NCI-H774 (cell line): ENCODE data around the gene SLC12A3.
"Not testable (repeated sequence)": the region's sequence is repeated elsewhere in the genome, so short reads cannot be mapped to it uniquely, and the experiment has no call there.

Source experiments
- DNase-seq: peaks from one replicate; lab custom pipeline; 2025; lab: John Stamatoyannopoulos, UW

Gene SLC12A3

GRCh38 chr16:56919099-56919800, 54.2 kb downstream of the SLC12A3 start:
- no peak for DNase-seq

GRCh38 chr16:56921571-56921970, 56.6 kb downstream of the SLC12A3 start:
- no peak for DNase-seq

DNA sequence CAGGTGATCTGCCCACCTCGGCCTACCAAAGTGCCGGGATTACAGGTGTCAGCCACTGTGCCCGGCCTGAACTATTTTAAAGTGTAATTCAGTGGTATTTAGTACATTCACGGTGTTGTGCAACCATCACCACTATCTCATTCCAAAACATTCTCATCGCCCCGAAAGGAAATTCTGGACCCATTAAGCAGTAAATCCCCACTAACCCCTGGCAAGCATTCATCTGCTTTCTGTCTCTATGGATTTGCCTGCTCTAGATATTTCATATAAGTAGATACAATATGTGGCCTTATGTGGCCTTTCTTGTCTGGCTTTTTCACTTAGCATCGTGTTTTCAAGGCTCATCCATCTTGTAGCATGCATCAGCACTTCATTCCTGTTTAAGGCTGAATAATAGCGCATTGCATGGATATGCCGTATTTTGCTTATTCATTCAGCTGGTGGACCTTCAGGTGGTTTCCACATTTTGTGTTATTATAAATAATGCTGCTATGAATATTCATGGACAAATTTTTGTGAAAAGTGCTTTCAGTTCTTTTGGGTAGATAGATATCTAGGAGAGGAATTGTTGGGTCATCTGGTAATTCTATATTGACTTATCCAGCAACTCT, 58.6 kb downstream of the SLC12A3 start:
- no peak for DNase-seq

DNA sequence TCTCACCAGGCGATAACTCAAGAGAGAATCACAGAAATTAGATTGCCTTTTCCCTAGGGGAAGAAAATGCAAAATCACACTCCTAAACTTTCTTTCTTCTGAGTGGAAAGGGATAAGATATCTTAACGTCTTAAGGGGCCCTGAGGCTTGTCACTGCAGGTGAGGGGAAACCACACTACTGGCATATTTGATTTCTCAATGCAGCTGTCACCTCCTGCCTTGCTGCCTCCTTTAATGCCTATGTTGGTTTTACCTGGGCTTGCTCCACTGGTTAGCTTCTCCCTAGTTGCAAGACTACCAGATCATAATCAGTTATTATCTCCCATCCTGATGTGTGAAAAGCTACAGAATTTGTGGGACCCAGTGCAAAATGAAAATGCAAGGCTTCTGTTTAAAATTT, 62.5 kb downstream of the SLC12A3 start:
- DNase-seq: no peak

GRCh38 chr16:56929639-56930038, 64.6 kb downstream of the SLC12A3 start:
- no peak for DNase-seq

DNA sequence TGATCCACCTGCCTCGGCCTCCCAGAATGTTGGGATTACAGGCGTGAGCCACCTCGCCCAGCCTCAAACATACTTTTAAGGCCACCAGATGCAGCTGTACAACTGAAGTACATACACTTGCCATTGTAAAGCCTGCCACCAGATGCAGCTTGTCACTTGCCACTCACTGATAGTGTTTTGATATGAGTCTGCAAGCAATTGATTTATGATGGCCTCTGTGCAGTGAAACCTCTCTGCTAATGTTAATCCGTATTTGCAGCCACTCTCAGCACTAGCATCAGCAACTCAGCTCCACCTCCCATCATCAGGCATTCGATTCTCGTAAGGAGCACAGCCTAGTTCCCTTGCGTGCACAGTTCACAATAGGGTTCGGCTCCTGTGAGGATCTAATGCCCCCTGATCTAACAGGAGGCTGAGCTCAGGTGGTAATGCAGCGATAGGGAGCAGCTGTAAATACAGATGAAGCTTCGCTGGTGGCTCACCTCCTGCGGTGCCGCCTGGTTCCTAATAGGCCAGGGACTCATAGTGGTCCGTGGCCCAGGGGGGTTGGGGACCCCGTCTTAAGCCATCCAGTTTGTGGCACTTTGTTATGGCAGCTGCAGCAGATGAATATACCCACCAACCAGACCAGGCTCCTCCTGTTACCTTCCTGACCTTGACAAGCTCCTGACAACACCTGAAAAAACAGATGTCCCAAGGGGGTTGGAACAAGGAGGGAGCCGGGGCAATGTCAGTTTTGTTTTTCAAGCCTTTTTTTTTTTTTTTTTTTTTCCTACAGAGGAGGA, 65.7 kb downstream of the SLC12A3 start:
- no peak for DNase-seq

GRCh38 chr16:56931271-56931891, 66.4 kb downstream of the SLC12A3 start:
- DNase-seq: no peak

GRCh38 chr16:56931892-56932720, 67.1 kb downstream of the SLC12A3 start, which contains the start of gene HERPUD1:
Gene HERPUD1 (plus strand): TSS chr16:56932142. CDS start chr16:56932245, 103 bp downstream.
- DNase-seq: peak; percentile 96

DNA sequence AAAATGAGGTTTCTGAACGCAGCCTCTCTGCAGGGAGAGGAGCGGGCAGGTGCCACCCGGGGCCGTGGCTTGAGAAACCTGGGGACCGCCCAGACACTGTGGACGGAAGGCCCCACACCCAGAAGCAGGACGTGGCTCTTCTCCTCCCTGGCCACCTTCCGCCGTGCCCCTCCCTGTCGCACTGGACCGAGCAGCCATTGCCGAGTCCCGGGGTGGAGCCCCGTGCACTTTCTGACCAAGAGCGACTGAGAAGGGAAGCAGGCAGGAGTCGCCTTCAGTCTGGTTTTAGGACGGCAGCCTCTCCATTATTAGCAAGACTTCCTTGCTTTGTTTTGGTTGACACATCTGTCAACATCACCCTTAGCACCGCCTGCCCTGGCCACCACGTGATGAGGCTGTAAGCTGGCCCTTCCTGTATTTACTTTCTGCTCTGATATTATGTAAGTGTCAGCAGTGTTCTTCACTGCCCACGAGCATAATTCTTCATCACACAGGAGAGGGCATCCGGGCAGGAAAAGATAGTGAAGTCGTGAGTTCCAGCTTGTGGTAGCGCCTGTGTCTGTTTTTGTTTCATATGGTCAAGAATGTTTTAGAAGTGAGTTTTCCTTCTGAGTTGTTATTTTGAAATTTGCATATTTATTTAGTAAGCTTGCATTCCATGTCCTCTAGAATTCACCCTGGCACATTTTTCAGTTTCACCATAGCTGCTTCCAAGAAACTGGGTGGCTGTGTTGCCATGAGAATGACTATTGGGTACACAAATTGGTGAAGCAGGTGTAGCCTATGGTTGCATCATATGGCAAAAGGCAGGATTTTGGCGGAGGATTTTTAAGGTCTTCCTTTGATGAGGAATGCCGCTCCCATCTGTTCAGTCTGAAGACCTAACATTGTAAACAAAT, 68.0 kb downstream of the SLC12A3 start:
- peak; percentile 57 for DNase-seq

DNA sequence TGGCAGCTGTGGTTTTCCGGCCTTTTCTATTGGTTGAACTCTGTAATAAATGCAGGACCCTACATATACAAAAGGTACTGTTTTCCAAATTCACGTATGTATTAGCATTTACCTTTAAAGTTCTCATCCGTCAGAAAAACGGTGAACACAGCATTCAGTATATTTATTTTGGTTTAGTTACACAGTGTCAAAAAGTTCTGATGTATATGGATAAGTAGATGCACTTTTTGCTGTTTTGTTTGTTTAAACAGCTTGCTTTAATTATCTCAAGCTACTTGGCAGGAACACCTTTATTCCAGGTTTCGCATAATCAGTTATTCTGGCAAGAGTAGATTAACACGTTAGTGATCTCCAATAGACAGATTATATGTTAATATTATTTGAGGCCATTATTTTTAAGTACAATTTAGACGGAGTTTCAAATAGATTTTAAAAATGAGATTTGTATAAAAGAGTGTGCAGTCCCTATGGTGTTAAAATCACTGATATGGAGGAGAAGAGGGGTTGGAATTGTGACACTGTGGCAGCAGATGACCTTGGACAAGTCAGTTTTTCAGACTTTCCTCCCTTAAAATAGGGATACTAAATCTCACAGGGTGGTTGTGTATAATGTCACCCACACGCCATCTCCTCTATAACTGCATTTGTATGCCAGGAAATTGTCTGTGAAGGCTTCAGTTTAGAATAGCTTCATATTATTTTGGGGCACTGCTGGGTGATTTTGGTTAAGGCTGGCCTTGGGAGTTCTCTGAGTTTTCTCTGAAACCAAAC, 69.0 kb downstream of the SLC12A3 start:
- DNase-seq: no peak

- DNase-seq: not testable (repeated sequence)
These were observed 69.7 kb downstream of the SLC12A3 start for GRCh38 chr16:56934599-56935145.

DNA sequence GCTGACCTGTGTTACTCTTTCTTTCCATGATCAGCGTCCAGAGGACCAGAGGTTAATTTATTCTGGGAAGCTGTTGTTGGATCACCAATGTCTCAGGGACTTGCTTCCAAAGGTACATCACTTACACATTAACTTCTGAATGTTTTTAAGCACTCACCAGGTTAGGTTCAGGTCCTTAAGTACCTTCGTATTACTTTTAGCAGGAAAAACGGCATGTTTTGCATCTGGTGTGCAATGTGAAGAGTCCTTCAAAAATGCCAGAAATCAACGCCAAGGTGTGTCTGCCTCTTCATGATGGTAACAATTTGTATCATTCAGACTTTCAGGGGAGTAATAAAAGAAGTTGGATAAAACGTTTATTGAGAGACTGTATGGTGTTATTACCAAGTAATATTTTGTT, 70.2 kb downstream of the SLC12A3 start:
- DNase-seq: no peak

DNA sequence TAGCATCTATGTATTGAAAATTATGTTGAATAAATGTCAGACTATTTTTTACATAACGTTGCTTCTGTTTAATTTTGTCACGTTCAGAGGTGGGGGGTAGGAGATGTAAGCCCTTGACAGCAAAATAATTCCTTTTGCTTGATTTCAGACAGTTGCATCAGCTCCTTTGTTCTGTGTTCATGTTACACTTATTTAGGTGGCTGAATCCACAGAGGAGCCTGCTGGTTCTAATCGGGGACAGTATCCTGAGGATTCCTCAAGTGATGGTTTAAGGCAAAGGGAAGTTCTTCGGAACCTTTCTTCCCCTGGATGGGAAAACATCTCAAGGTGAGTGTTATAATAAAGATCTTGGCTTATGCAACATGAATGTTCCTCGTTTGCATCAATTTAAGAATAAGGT, 71.5 kb downstream of the SLC12A3 start:
- DNase-seq: no peak

DNA sequence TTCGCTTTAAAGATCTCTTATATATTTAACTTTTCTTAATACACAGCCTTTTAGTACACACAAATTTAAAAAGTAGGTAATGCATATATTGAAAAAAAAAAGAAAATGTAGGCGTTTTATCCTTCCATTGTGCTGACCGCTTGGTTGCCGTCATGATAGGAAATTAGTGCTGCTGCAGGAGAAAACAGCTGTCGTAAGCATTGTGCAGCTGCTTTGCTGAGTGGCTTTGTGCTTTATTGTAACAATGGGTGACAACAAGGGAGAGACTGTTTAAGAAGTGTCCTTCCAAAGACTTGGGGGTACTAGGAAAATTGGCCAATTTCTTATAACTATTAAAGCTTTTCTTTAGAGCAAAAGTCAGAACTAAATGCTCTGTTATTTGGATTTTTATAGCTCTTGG, 71.9 kb downstream of the SLC12A3 start:
- DNase-seq: no peak

DNA sequence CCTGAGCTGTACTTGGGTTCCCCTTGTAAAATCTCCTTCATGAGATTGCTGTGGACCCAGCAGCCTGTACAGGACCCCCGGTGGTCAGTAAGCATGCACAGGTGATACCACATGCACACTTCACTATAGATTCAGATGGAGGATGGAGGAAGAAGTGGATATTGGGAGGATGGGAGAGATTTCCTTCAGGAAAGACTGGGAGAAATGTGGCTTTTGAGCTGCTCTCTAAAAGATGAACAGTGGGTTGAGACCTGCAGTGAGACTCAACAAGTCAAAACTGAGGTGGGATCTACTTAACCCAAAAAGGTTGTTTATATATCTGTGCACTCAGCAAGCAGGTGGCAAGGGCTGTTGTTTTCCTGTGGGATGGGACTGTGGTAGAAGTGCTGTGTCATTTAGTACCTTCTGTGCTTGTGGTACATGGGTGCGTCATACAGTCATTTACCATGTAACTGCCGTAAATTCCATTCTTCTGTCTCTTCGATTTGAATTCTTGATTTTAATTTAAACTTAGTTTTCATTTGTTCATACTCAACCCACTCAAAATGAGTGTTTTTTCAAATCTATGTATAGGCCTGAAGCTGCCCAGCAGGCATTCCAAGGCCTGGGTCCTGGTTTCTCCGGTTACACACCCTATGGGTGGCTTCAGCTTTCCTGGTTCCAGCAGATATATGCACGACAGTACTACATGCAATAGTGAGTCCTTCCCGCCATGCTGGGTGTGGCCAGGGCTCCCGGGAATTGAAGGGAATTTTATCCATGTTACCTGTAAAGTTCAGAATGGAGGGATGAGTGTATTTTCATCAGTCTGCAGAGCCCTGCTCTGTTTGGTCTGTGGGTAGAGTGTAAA, 73.9 kb downstream of the SLC12A3 start:
- DNase-seq: no peak

DNA sequence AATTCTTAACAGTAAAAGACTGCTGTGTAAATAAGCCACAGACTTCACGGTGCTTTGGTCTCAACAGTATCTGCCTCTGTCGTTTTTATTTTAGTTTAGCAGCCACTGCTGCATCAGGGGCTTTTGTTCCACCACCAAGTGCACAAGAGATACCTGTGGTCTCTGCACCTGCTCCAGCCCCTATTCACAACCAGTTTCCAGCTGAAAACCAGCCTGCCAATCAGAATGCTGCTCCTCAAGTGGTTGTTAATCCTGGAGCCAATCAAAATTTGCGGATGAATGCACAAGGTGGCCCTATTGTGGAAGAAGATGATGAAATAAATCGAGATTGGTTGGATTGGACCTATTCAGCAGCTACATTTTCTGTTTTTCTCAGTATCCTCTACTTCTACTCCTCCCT, 74.8 kb downstream of the SLC12A3 start:
- DNase-seq: peak; percentile 40

- DNase-seq: no peak
These were observed 76.1 kb downstream of the SLC12A3 start for GRCh38 chr16:56941092-56941491.

DNA sequence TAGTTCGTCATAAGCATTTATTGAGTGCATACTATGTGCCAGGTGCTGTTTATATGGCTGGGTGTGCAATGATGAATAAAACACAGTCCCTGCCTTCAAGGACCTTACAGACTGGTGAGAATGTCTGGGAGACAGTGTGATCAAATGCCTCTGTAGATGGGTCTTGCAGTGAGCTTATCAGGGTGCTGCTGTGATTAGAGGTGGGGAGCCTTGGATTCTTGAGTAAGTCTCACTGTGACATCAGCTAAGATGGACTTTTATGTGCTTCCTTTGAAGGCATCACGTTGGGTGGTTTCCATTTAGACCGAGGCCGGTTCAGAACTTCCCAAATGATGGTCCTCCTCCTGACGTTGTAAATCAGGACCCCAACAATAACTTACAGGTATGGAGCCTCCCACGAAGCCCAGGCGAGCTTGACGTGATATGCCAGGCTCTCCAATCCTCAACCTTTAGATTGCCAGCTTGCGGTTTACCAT, 76.9 kb downstream of the SLC12A3 start:
- DNase-seq: no peak
